ENCODE measurements around the gene STARD4. TPM values are rescaled to one million over a fixed set of nuclear protein-coding genes. Genes with fewer than 3 reads are reported as not detected.
A peak's percentile ranks its signal among the peaks of the same experiment; 100 is the strongest.

The STARD4 gene
- total RNA-seq, 2 experiments from 2014 or later = 33.7 to 37.4 TPM

DNA sequence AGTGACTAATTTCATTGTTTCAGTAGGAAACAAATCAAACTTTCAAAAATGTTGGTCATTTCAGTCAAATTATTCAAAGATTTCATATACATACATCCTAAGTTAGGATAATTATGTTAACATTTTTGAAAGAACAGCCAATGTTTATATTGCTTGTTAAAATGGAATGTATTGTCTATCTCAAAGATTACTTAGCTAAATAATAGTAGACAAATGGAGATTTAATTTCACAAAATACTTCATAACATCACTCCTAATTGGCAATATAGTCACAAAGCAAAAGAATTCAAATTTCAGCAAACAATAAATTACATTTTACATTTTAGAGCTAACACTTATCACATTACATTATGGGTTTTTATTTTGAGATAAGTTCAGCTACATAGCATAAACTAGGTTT is 25.4 kb downstream of the STARD4 start:
- POLR2A ChIA-PET = no interaction called here

DNA sequence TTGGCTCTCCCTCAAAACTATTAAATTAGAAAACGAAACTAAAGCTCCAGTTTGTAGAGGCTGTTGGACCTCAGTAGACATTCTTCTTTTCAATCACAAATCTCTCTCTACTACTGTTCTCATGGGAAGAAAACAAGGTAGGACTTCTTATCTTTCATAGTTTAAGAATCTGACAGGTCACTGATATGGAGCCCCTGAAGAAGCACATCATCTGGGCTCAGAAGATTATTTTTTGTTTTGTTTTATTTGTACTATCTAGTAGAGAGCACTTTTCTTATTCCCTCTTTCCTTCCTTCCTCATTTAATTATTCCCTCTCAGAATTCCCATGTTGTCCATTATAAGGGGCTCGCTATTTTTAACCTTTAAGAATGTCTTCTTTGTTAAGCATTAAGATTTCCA is 26.3 kb downstream of the STARD4 start:
- Mint-ChIP-seq H3K27ac (no peak overlapping the region), H3K4me3 (no peak overlapping the region)

More for the DNA sequence above, 25.4 kb downstream of the STARD4 start:
- DNase-seq = no peak
- Mint-ChIP-seq H3K27me3 (no peaks in the 10 kb centered on the region), H3K4me3 (no peak overlapping the region), H3K36me3 (ENCODE audit: low read depth) (peaks cover 46% of the 10 kb centered on the region), H3K4me1 (peaks cover 2% of the 10 kb centered on the region), H3K27ac (no peak overlapping the region), H3K9me3 (no peaks in the 10 kb centered on the region)
- CTCF ChIA-PET = interaction anchor here (0.9 kb wide), 1 partner anchor 13 kb away, joined by 3 read pairs; no protein-coding TSS in a partner anchor

DNA sequence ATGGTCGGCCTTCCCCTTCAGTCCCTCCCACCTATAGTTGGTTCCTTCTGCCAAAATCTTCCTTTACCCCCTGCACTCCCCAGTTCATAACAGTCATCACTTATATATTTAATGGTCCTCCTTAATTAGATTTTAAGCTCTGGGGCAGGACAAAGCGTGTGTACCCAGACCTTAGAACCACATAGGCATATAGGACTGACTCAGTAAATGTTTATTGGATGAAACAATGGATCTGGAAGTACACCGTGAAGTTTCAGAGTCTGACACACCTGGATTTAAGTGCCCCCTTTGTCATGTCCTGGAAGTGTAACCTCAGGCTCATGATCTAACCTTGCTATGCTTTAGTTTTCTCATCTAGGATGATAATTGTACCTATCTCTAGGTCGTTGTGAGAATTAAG is 32.0 kb downstream of the STARD4 start:
- no peaks in the 10 kb centered on the region for H3K9me3 Mint-ChIP-seq
- ChIA-PET POLR2A (no interaction called here), CTCF (interaction anchor here (1.3 kb wide), 1 partner anchor 9 kb away, joined by 3 read pairs; no protein-coding TSS in a partner anchor)
- DNase-seq = no peak
- H3K4me3 Mint-ChIP-seq = no peak overlapping the region
- H3K27ac Mint-ChIP-seq = no peak overlapping the region
- no peaks in the 10 kb centered on the region for H3K4me1 Mint-ChIP-seq
- peaks cover 64% of the 10 kb centered on the region for H3K36me3 Mint-ChIP-seq (ENCODE audit: low read depth)
- H3K27me3 Mint-ChIP-seq = no peaks in the 10 kb centered on the region

More for the DNA sequence above, 26.3 kb downstream of the STARD4 start:
- Mint-ChIP-seq H3K36me3 (ENCODE audit: low read depth) (peaks cover 54% of the 10 kb centered on the region), H3K27me3 (no peaks in the 10 kb centered on the region), H3K9me3 (no peaks in the 10 kb centered on the region), H3K4me1 (peaks cover 2% of the 10 kb centered on the region)
- DNase-seq = no peak
- ChIA-PET CTCF (no interaction called here), POLR2A (no interaction called here)

DNA sequence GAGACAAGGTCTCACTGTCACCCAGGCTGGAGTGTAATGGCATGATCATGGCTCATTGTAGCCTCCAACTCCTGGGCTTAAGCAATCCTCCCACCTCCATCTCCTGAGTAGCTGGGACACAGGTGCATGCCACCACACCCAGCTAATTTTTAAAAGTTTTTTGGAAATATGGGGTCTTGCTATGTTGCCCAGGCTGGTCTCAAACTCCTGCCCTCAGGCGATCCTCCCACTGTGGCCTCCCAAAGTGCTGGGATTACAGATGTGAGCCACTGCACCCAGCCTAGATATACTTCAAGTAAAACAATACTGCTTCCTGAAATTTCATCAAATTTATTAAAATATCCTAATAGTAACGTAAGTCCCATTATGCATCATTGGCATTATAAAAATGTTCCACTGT is 33.4 kb downstream of the STARD4 start:
- Mint-ChIP-seq H3K4me3 (no peak overlapping the region), H3K27ac (no peak overlapping the region), H3K27me3 (no peaks in the 10 kb centered on the region), H3K4me1 (no peaks in the 10 kb centered on the region), H3K9me3 (no peaks in the 10 kb centered on the region), H3K36me3 (ENCODE audit: low read depth) (peaks cover 59% of the 10 kb centered on the region)
- ChIA-PET CTCF (no interaction called here), POLR2A (no interaction called here)
- DNase-seq = no peak

DNA sequence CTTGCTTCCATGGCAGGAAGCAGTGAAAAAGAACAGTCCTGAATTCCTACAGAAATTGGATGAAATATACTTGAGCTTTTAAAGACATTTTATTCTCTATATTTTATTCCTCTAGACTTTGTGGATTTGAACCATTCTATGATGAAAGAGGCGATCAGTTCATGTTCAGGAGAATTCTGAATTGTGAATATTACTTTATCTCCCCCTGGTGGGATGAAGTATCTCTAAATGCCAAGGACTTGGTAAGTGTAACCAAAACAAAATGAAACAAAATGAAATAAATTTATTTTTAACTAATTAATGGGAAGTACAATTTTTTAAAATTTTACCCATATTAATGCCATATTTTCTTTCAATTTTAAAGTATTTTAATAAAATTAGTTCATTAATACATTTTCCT is 34.1 kb downstream of the STARD4 start:
- ChIA-PET CTCF (no interaction called here), POLR2A (no interaction called here)
- Mint-ChIP-seq H3K4me1 (no peaks in the 10 kb centered on the region), H3K4me3 (no peak overlapping the region), H3K9me3 (no peaks in the 10 kb centered on the region), H3K27ac (no peak overlapping the region), H3K27me3 (no peaks in the 10 kb centered on the region), H3K36me3 (ENCODE audit: low read depth) (peaks cover 57% of the 10 kb centered on the region)
- DNase-seq = no peak

DNA sequence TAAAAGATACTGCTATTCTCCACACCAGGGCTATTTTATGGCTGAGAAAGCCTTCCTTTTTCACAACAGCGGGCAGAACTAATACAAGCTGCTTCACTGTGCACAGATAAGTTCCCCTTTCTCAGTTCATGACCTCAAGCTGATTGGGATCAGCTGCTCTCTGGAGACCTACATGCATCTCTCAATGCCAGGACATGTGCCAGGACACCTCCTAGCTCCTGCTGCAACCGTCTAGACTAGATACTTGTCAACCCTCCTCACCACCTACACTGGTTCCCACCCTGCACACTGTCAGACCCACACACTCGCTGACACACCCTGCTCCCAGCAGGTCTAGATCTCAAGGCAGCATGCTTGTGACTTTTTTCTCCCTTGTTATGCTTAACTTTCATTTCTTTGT is 39.8 kb downstream of the STARD4 start:
- POLR2A ChIA-PET = no interaction called here
- H3K36me3 Mint-ChIP-seq (ENCODE audit: low read depth) = peaks cover 38% of the 10 kb centered on the region
- no peak overlapping the region for H3K4me3 Mint-ChIP-seq
- no peaks in the 10 kb centered on the region for H3K4me1 Mint-ChIP-seq
- peaks cover 9% of the 10 kb centered on the region for H3K9me3 Mint-ChIP-seq
- no peak for DNase-seq
- no peak overlapping the region for H3K27ac Mint-ChIP-seq
- CTCF ChIA-PET = interaction anchor here (1.5 kb wide), 3 partner anchors 9 to 36 kb away, joined by 3 to 4 read pairs (median 3); no protein-coding TSS in a partner anchor
- H3K27me3 Mint-ChIP-seq = no peaks in the 10 kb centered on the region

DNA sequence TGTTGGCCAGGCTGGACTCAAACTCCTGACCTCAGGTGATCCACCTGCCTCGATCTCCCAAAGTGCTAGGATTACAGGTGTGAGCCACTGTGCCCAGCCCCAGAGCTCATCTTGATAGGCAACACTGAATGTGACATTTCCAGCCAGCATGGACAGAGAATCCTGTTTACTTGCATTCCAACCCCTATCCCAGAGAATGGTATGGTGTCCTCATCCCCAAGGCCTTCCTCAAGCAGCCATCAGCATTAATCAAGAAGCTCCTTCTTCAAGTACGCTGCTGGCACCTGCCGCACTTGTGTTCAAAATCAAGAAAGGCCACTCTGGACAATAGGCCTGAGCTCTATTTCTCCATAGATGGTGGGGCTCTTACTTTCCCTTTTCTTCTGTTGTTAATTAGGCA is 40.2 kb downstream of the STARD4 start:
- Mint-ChIP-seq H3K9me3 (peaks cover 12% of the 10 kb centered on the region), H3K4me3 (no peak overlapping the region), H3K27ac (no peak overlapping the region), H3K4me1 (no peaks in the 10 kb centered on the region), H3K27me3 (no peaks in the 10 kb centered on the region), H3K36me3 (ENCODE audit: low read depth) (peaks cover 35% of the 10 kb centered on the region)
- DNase-seq = no peak
- ChIA-PET CTCF (interaction anchor here (1.5 kb wide), 3 partner anchors 8 to 37 kb away, joined by 3 to 4 read pairs (median 3); no protein-coding TSS in a partner anchor), POLR2A (no interaction called here)

DNA sequence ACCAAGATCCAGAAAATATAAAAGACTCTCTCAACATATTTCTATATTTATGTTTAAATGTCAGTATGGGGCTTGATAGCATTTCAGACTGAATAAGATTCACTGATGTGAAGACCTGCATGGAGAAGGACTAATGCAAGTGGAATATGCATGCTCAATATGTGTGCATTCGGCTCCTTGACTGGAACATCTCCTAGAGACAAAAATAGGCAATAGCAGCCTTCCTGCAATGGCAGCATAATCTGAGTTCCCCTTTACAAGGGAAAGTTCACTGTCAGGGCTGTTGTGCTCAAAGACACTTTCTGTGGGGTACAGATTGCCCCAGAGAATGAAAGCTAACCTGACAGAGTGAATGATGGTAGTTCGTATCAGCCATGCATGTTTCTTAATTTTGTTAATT is 42.4 kb downstream of the STARD4 start:
- no peaks in the 10 kb centered on the region for H3K27me3 Mint-ChIP-seq
- H3K4me3 Mint-ChIP-seq = no peak overlapping the region
- H3K36me3 Mint-ChIP-seq (ENCODE audit: low read depth) = peaks cover 48% of the 10 kb centered on the region
- POLR2A ChIA-PET = no interaction called here
- no peaks in the 10 kb centered on the region for H3K4me1 Mint-ChIP-seq
- peaks cover 27% of the 10 kb centered on the region for H3K9me3 Mint-ChIP-seq
- H3K27ac Mint-ChIP-seq = no peak overlapping the region
- DNase-seq = no peak
- CTCF ChIA-PET = no interaction called here

DNA sequence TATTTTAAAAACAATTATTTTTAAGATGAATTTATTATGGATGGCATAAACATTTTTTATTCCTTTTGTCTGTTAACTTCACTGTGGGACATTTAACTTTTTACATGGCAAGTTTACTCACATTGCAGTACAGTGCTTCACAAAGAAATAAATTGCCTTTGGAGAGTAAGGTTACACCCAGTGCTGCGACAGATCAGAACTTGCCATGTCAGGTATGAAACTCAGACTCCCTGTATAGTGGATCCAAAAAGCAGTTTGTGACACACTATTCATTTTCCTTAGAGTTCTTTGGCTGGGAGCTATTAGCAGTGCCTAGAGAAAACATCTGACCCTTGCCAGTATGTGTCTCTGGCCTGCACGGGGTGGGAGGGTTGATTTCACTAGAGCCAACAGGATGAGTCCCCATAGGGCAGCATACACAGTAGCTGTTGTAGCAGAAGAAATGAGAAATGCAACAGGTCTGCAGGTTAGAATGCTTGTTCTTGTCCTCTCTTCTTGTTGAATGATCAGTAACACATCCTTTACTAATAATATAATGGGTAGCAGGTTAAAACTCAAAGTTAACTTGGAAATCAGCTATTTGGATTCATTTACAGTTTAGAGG is 42.9 kb downstream of the STARD4 start:
- ChIA-PET CTCF (interaction anchor here (1.1 kb wide), 1 partner anchor 21 kb away, joined by 4 read pairs; no protein-coding TSS in a partner anchor), POLR2A (no interaction called here)
- no peak overlapping the region for H3K27ac Mint-ChIP-seq

DNA sequence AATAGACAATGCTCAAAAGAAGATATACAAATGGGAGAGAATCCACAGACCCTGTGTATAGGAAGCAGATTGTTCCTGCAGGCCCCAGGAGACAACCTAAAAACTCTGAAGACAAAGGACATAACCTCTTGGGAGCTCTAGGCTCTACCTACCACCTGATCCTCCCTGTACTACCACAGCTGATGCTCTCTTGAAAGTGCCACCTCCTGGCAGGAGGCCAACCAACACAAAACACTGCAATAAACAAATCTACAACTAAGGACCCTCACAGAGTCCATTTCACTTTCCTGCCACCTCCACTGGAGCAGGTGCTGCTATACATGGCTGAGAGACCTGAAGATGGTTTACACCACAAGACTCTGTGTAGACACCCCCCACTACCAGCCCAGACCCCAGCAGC is 49.0 kb downstream of the STARD4 start:
- CTCF ChIA-PET = interaction anchor here (0.6 to 1.2 kb wide), 3 partner anchors 9 to 404 kb away, joined by 3 to 4 read pairs (median 3); no protein-coding TSS in a partner anchor
- no peak for DNase-seq
- peaks cover 70% of the 10 kb centered on the region for H3K36me3 Mint-ChIP-seq (ENCODE audit: low read depth)
- no peak overlapping the region for H3K4me3 Mint-ChIP-seq
- POLR2A ChIA-PET = no interaction called here
- peak overlapping the region; percentile 25 for H3K27ac Mint-ChIP-seq
- H3K4me1 Mint-ChIP-seq = peaks cover 3% of the 10 kb centered on the region
- H3K27me3 Mint-ChIP-seq = no peaks in the 10 kb centered on the region
- peaks cover 29% of the 10 kb centered on the region for H3K9me3 Mint-ChIP-seq

More for the DNA sequence above, 42.9 kb downstream of the STARD4 start:
- Mint-ChIP-seq H3K9me3 (peaks cover 29% of the 10 kb centered on the region), H3K4me1 (no peaks in the 10 kb centered on the region), H3K4me3 (no peak overlapping the region), H3K36me3 (ENCODE audit: low read depth) (peaks cover 51% of the 10 kb centered on the region), H3K27me3 (no peaks in the 10 kb centered on the region)
- no peak for DNase-seq

DNA sequence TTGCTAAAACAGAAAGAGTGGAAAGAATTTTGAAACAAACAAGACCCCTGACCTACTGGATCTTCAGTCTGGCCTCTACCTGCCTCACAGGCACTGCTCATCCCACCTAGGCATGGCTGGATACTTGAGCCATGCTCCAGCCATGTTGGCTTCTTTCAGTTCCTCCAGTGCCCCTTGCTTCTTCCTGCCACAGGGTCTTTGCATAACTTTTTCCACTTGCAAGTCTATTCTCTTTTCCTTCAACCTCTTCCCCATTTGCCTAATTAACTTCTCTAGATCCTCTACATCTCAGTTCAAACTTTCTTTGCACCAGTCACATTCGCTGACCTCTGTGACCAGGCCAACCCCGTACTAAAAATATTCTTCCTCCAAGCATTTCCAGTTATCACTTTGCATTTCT is 50.4 kb downstream of the STARD4 start:
- ChIA-PET CTCF (no interaction called here), POLR2A (no interaction called here)
- no peaks in the 10 kb centered on the region for H3K27me3 Mint-ChIP-seq
- peaks cover 26% of the 10 kb centered on the region for H3K9me3 Mint-ChIP-seq
- no peak overlapping the region for H3K4me3 Mint-ChIP-seq
- H3K36me3 Mint-ChIP-seq (ENCODE audit: low read depth) = peaks cover 78% of the 10 kb centered on the region
- no peak overlapping the region for H3K27ac Mint-ChIP-seq
- H3K4me1 Mint-ChIP-seq = peaks cover 3% of the 10 kb centered on the region
- no peak for DNase-seq

DNA sequence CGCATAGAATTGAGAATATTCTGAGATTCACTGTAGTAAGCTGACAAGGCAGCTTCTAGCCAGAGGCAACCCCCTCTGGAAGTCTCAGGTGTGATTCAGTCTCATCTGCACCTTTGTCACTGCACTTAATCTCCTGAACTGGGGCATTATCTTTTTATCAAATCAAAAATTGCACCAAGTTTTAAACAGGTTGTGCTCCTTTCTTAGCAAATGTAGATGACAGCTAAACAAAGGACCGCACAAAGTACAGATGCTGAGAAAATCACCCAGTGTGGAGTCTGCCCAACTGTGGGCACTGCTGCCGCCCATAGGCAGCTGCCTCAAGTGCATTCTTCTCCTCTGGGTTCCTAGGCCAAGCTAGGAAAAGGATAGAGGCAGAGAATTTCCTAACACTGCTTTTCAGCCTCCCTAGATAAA is 51.1 kb downstream of the STARD4 start:
- H3K4me3 Mint-ChIP-seq = no peak overlapping the region
- H3K4me1 Mint-ChIP-seq = peaks cover 3% of the 10 kb centered on the region
- POLR2A ChIA-PET = no interaction called here
- peaks cover 71% of the 10 kb centered on the region for H3K36me3 Mint-ChIP-seq (ENCODE audit: low read depth)
- H3K9me3 Mint-ChIP-seq = peaks cover 22% of the 10 kb centered on the region
- no peaks in the 10 kb centered on the region for H3K27me3 Mint-ChIP-seq
- no peak for DNase-seq
- no peak overlapping the region for H3K27ac Mint-ChIP-seq
- CTCF ChIA-PET = no interaction called here

DNA sequence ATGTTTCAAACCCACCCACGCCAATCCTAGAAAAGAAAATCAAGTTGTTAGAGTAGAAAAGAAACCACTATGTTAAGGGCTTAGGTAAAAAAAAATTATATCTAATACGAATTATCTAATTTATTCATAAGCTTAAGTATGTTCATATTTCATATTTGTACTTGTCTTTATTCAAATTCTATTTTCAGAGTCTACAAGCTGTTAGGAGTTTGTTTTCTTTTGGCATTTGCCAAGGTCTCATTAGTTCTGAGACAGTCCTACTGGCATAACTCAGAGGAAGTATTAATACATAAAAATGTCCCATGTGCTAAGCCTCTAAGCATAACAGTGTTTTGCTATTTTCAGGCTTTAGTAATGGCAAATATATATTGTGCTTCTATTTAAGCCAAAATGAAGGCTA is 57.6 kb downstream of the STARD4 start:
- Mint-ChIP-seq H3K9me3 (no peaks in the 10 kb centered on the region), H3K4me3 (no peak overlapping the region), H3K27ac (no peak overlapping the region), H3K4me1 (no peaks in the 10 kb centered on the region), H3K36me3 (ENCODE audit: low read depth) (peaks cover 66% of the 10 kb centered on the region), H3K27me3 (no peaks in the 10 kb centered on the region)
- ChIA-PET CTCF (no interaction called here), POLR2A (no interaction called here)
- no peak for DNase-seq

DNA sequence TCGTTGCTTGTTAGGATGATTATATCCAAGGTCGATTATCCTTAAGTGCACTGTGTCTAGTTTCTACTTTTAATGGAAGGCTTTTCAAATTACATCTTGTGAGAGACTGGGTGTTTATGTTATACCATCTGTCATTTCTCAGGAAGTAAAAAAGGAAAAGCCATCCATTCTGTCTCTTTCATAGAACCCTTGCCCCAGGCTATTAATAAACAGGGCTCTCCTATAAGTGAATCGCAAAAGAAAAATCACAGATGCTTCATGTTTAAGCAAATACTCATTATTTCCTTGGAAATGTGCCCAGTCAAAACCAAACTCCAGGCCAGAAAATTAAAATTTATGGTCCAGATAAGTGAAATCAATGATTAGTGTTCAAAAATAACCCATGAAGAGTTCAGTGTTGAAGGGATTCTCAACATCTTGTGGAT is 58.1 kb downstream of the STARD4 start:
- Mint-ChIP-seq H3K36me3 (ENCODE audit: low read depth) (peaks cover 67% of the 10 kb centered on the region), H3K27ac (no peak overlapping the region), H3K4me3 (no peak overlapping the region), H3K4me1 (no peaks in the 10 kb centered on the region), H3K9me3 (no peaks in the 10 kb centered on the region), H3K27me3 (no peaks in the 10 kb centered on the region)
- POLR2A ChIA-PET = no interaction called here
- CTCF ChIA-PET = no interaction called here
- no peak for DNase-seq

Data from activated CD4-positive, alpha-beta T cell treated with anti-CD3 and anti-CD28 coated beads, Interleukin-2, amount 10 ng/mL, durations not matched to agents 7 days and 5 days (primary cell).